Karpas-422 (cell line): Measurements from ENCODE around the gene SEL1L3. TPM values are rescaled to one million over a fixed set of nuclear protein-coding genes. Genes with fewer than 3 reads are reported as not detected.

Experiments
- DNase-seq: peaks from one replicate; pipeline ENCODE4 v3.0.0-alpha.2; 2015
- H2AFZ ChIP-seq: fragments of 200-600 bp; sonication (generic); 2 replicates; pipeline ENCODE4 v1.6.1; 2014; ENCODE audit warnings: antibody characterized with exemption, low read length, mixed read lengths
- H3K27ac ChIP-seq: fragments of 200-600 bp; sonication (generic); 2 replicates; pipeline ENCODE4 v1.5.1; 2014; ENCODE audit warnings: mild to moderate bottlenecking, low read length, moderate library complexity
- H3K27me3 ChIP-seq: fragments of 200-600 bp; sonication (generic); 2 replicates; pipeline ENCODE4 v1.6.1; 2014; ENCODE audit warnings: low read length, mixed read lengths
- H3K36me3 ChIP-seq: fragments of 200-600 bp; sonication (generic); 2 replicates; pipeline ENCODE4 v1.6.1; 2014; ENCODE audit warnings: low read length, mixed read lengths; ENCODE audit not compliant: insufficient read depth
- H3K4me1 ChIP-seq: fragments of 200-600 bp; sonication (generic); 2 replicates; pipeline ENCODE4 v1.6.1; 2014; ENCODE audit warnings: mild to moderate bottlenecking, low read length, mixed read lengths
- H3K4me2 ChIP-seq: fragments of 200-600 bp; sonication (generic); 2 replicates; pipeline ENCODE4 v1.6.1; 2014; ENCODE audit warnings: low read length, low read depth, mild to moderate bottlenecking; ENCODE audit not compliant: poor library complexity, severe bottlenecking
- H3K4me3 ChIP-seq: fragments of 200-600 bp; sonication (generic); 2 replicates; pipeline ENCODE4 v1.5.1; 2014; ENCODE audit warnings: mild to moderate bottlenecking, antibody characterized with exemption, low read length, mixed read lengths
- H3K79me2 ChIP-seq: fragments of 200-600 bp; sonication (generic); 2 replicates; pipeline ENCODE4 v1.6.1; 2014; ENCODE audit warnings: mild to moderate bottlenecking, low read length, mixed read lengths
- H3K9ac ChIP-seq: fragments of 200-600 bp; sonication (generic); 2 replicates; pipeline ENCODE4 v1.6.0; 2014; ENCODE audit warnings: low read length
- H3K9me2 ChIP-seq: fragments of 200-600 bp; sonication (generic), shearing (Covaris generic); replicated peaks from 2 replicates; pipeline ENCODE4 v1.6.0; 2014; ENCODE audit warnings: mild to moderate bottlenecking, low read length, moderate library complexity; ENCODE audit not compliant: insufficient read depth
- H3K9me3 ChIP-seq: fragments of 300-700, 200-600 bp; sonication (generic); 2 replicates; pipeline ENCODE4 v1.6.1; 2014; ENCODE audit warnings: low read length, mixed read lengths
- H4K20me1 ChIP-seq: fragments of 200-600 bp; sonication (generic); 2 replicates; pipeline ENCODE4 v1.6.1; 2014; ENCODE audit warnings: mild to moderate bottlenecking, antibody characterized with exemption, low read length, low read depth; ENCODE audit not compliant: insufficient read depth
- total RNA-seq: library from RNA; depleted of rRNA; stranded (reverse); fragments of >200 nt; shearing (Covaris generic); gene quantifications from 2 replicates; pipeline ENCODE4 v1.2.3, GENCODE V29; 2014; ENCODE audit warnings: low replicate concordance

Gene SEL1L3
- total RNA-seq, 1 experiment from 2014 or later: 271 TPM

GRCh38 chr4:25723409-25723808, 139.4 kb downstream of the SEL1L3 start:
- Histone ChIP-seq H3K27ac (no peak overlapping the region), H3K36me3 (no peaks in the 10 kb centered on the region), H3K27me3 (no peaks in the 10 kb centered on the region), H3K9me2 (no peaks in the 10 kb centered on the region), H3K4me1 (no peaks in the 10 kb centered on the region), H3K79me2 (no peaks in the 10 kb centered on the region), H3K9me3 (no peaks in the 10 kb centered on the region), H2AFZ (no peak overlapping the region), H3K4me3 (no peak overlapping the region), H4K20me1 (no peaks in the 10 kb centered on the region), H3K9ac (no peak overlapping the region), H3K4me2 (no peak overlapping the region)
- no peak for DNase-seq

- H4K20me1 ChIP-seq: no peaks in the 10 kb centered on the region
- no peaks in the 10 kb centered on the region for H3K9me3 ChIP-seq
- H2AFZ ChIP-seq: no peak overlapping the region
- no peak overlapping the region for H3K4me3 ChIP-seq
- no peak overlapping the region for H3K4me2 ChIP-seq
- H3K79me2 ChIP-seq: no peaks in the 10 kb centered on the region
- H3K4me1 ChIP-seq: no peaks in the 10 kb centered on the region
- H3K27ac ChIP-seq: no peak overlapping the region
- no peak for DNase-seq
- H3K9me2 ChIP-seq: no peaks in the 10 kb centered on the region
- no peaks in the 10 kb centered on the region for H3K36me3 ChIP-seq
- H3K27me3 ChIP-seq: no peaks in the 10 kb centered on the region
- H3K9ac ChIP-seq: no peak overlapping the region
Measured at GRCh38 chr4:25722964-25723363, 139.8 kb downstream of the SEL1L3 start.

- H3K27ac ChIP-seq: no peak overlapping the region
- peaks cover 9% of the 10 kb centered on the region for H3K4me1 ChIP-seq
- no peaks in the 10 kb centered on the region for H3K9me2 ChIP-seq
- DNase-seq: no peak
- no peaks in the 10 kb centered on the region for H3K27me3 ChIP-seq
- H3K9ac ChIP-seq: no peak overlapping the region
- H3K4me2 ChIP-seq: no peak overlapping the region
- H4K20me1 ChIP-seq: no peaks in the 10 kb centered on the region
- no peaks in the 10 kb centered on the region for H3K79me2 ChIP-seq
- no peak overlapping the region for H3K4me3 ChIP-seq
- H3K36me3 ChIP-seq: no peaks in the 10 kb centered on the region
- no peaks in the 10 kb centered on the region for H3K9me3 ChIP-seq
- H2AFZ ChIP-seq: no peak overlapping the region
Measured at GRCh38 chr4:25713812-25714211, 149.0 kb downstream of the SEL1L3 start.

- DNase-seq: no peak
- Histone ChIP-seq H3K4me2 (no peak overlapping the region), H3K4me1 (peaks cover 9% of the 10 kb centered on the region), H3K79me2 (no peaks in the 10 kb centered on the region), H3K4me3 (no peak overlapping the region), H3K27ac (no peak overlapping the region), H3K9me2 (no peaks in the 10 kb centered on the region), H3K9ac (no peak overlapping the region), H4K20me1 (no peaks in the 10 kb centered on the region), H2AFZ (no peak overlapping the region), H3K27me3 (no peaks in the 10 kb centered on the region), H3K36me3 (no peaks in the 10 kb centered on the region), H3K9me3 (no peaks in the 10 kb centered on the region)
Measured at GRCh38 chr4:25712611-25713010, 150.2 kb downstream of the SEL1L3 start.

GRCh38 chr4:25710637-25711036, 152.2 kb downstream of the SEL1L3 start:
- H3K4me3 ChIP-seq: no peak overlapping the region
- no peak overlapping the region for H3K9ac ChIP-seq
- no peak overlapping the region for H3K27ac ChIP-seq
- no peaks in the 10 kb centered on the region for H3K9me3 ChIP-seq
- H3K79me2 ChIP-seq: no peaks in the 10 kb centered on the region
- no peak for DNase-seq
- H4K20me1 ChIP-seq: no peaks in the 10 kb centered on the region
- H3K36me3 ChIP-seq: no peaks in the 10 kb centered on the region
- H3K9me2 ChIP-seq: no peaks in the 10 kb centered on the region
- H3K27me3 ChIP-seq: no peaks in the 10 kb centered on the region
- H3K4me2 ChIP-seq: no peak overlapping the region
- no peak overlapping the region for H2AFZ ChIP-seq
- H3K4me1 ChIP-seq: peaks cover 5% of the 10 kb centered on the region

GRCh38 chr4:25704516-25704915, 158.3 kb downstream of the SEL1L3 start:
- DNase-seq: no peak
- Histone ChIP-seq H3K9me3 (no peaks in the 10 kb centered on the region), H3K4me3 (no peak overlapping the region), H3K4me1 (peaks cover 4% of the 10 kb centered on the region), H3K27me3 (no peaks in the 10 kb centered on the region), H2AFZ (no peak overlapping the region), H3K9me2 (no peaks in the 10 kb centered on the region), H3K9ac (no peak overlapping the region), H3K36me3 (no peaks in the 10 kb centered on the region), H3K27ac (no peak overlapping the region), H3K79me2 (no peaks in the 10 kb centered on the region), H4K20me1 (no peaks in the 10 kb centered on the region), H3K4me2 (no peak overlapping the region)

GRCh38 chr4:25703731-25704388, 158.9 kb downstream of the SEL1L3 start:
- H3K4me2 ChIP-seq: no peak overlapping the region
- no peaks in the 10 kb centered on the region for H3K9me2 ChIP-seq
- no peaks in the 10 kb centered on the region for H4K20me1 ChIP-seq
- H3K36me3 ChIP-seq: no peaks in the 10 kb centered on the region
- H2AFZ ChIP-seq: no peak overlapping the region
- H3K9me3 ChIP-seq: no peaks in the 10 kb centered on the region
- no peak overlapping the region for H3K27ac ChIP-seq
- H3K79me2 ChIP-seq: no peaks in the 10 kb centered on the region
- H3K27me3 ChIP-seq: no peaks in the 10 kb centered on the region
- peaks cover 4% of the 10 kb centered on the region for H3K4me1 ChIP-seq
- no peak overlapping the region for H3K4me3 ChIP-seq
- no peak overlapping the region for H3K9ac ChIP-seq
- DNase-seq: no peak

- Histone ChIP-seq H4K20me1 (no peaks in the 10 kb centered on the region), H3K4me1 (peaks cover 4% of the 10 kb centered on the region), H3K27me3 (no peaks in the 10 kb centered on the region), H3K27ac (no peak overlapping the region), H3K4me3 (no peak overlapping the region), H3K79me2 (no peaks in the 10 kb centered on the region), H3K9me2 (no peaks in the 10 kb centered on the region), H3K4me2 (no peak overlapping the region), H3K36me3 (no peaks in the 10 kb centered on the region), H3K9me3 (no peaks in the 10 kb centered on the region), H3K9ac (no peak overlapping the region), H2AFZ (no peak overlapping the region)
- DNase-seq: no peak
Measured at GRCh38 chr4:25702848-25703247, 159.9 kb downstream of the SEL1L3 start.
